HG03558 (cell line): Measurements from ENCODE around the gene TBL1XR1.

Experiments used
- ATAC-seq: cut with Tn5 transposase; IDR thresholded peaks from one replicate; pipeline ENCODE4 v1.9.1; 2021; ENCODE audit warnings: moderate number of reproducible peaks; ENCODE audit not compliant: unreplicated experiment; ENCODE audit errors: extremely low read depth

Gene TBL1XR1

DNA sequence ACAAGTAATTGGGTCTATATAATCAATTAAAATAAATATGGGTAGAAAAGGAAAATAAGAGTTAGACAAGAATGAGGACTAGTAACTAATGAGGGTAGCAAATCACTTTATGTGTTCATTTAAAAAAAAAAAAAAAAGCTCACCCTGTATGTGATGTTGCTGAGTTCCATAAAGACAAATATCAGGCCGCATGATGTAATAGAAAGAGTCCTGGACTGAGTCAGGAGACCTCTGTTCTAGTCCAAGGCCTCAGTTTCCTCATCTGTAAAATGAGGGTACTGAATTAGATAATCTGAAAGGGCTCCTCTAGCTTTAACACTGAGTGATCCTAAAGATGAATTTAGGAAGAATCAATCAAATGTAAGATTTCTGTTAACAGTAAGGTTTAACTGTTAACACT lies 117.6 kb downstream of the TBL1XR1 start:
- no peak for ATAC-seq

DNA sequence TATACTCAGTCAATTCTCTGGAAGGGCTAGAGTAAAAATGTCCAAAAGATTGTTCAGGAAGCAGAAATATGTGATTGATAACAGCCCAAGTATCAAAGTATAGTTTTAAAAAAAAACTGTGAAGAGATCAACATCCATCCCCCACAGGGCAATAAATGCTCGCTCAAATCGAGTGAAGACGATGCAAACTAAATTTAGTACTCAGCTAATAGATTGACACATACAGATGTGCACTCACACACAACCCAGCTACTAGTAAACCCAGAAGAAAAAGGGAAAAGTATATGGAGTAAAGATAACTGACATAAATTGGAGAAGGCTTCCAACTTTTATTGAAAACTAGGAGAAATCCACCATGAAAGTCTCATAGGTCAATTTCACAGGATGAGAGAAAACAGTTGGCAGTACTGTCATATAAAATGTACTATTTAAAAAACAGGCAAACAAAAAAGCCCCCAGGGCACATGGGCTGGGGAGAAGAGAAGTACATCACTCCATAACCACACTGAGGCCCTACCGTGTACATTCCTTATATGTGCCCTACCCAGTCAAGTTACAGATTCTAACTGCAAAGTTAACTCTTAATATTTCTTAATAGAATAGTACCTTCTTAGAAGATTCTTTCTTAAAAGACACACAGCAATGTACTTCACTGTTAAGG lies 125.7 kb downstream of the TBL1XR1 start:
- no peak for ATAC-seq

DNA sequence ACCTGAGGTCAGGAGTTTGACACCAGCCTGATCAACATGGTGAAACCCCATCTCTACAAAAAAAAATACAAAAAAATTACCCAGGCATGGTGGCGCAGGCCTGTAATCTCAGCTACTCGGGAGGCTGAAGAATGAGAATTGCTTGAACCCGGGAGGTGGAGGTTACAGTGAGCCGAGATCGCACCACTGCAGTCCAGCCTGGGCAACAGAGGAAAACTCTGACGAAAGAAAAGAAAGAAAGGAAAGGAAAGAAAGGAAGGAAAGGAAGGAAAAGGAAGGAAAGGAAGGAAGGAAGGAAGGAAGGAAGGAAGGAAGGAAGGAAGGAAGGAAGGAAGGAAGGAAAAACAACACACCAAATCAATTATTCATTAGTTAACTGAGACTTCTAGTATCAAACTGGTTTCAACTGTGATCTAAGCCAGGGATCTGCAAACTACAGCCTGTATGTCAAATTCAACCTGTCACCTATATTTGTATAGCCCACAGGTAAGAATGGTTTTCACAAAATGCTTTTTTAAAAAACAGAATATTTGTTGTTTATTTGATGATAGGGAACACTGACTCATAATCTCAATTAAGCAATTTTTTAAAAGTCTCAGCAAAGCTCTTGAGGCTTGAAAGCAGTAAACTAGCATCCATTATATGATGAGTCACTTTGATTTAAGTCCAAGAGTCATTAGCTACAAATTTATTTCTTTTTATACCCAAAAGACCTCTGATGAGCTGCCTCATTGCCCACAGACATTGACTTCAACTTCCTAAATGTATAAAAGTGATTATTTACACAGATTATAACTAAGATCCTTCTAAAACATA lies 127.6 kb downstream of the TBL1XR1 start:
- ATAC-seq = no peak

DNA sequence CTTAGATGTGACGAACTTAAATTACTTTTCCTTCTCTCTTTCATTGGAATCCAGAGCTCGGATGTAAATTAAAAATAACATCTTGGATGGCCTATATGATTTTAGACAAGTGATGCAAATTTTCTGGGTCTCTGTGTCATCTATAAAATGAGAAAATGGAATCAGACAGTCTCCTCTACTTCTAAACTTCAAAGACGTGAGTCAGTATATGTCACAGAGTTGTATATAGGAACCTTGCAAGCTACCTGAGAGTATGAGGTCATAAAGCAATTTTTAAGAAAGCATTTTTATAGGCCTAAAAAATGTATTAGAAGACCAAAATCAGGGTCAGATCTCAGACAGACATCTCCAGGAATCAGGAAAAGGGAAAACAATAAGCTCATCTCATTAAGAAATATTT lies 128.3 kb downstream of the TBL1XR1 start:
- ATAC-seq = no peak

DNA sequence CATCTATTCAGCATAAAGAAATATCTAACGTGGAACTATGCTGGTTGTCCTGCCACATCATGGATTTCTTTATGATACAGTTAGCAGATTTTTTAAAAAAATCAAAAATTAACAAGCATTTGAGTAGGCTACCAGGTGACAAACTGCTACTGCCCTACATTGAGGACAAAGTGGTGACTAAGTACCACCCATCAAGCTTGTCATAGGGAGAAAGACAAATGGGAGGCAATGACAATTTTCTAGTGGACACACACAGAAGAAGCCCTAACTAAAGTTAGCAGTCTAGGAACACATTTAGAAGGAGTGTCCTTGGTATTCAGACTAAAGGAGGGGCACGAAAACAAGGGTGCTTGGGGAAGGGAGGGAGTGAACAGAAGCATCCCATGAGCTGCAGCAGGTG lies 131.2 kb downstream of the TBL1XR1 start:
- no peak for ATAC-seq

DNA sequence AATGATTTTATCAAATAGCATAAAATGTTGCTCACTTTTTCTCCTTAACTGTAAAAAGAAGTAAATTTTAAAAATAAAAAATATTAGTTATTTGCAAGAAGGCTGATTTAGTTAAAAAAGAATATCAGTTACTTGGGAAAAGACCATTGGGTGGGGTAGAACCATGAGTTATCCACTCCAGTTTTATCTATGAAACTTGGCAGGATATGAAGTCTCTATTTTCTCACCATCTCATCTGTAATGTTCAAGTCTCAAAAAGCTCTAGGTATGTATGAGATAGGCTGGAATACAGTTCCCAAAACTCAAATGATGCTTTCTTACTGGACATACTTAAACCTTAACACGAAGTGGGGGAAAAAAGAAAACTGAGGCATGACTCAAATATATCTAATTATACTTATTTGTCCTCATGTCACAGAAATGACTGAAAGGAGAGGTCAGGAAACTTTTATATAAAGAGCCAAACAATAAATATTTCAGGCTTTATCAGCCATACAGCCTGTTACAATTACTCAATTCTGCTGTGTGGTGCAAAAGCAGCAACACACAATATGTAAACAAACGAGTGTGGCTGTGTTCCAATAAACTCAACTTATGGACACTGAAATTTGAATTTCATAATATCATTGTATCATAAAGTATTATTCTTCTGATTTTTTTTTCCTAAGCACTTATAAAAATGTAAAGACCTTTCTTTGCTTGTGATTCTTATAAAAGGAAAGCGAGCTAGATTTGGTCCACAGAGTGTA lies 131.8 kb downstream of the TBL1XR1 start:
- ATAC-seq = no peak

DNA sequence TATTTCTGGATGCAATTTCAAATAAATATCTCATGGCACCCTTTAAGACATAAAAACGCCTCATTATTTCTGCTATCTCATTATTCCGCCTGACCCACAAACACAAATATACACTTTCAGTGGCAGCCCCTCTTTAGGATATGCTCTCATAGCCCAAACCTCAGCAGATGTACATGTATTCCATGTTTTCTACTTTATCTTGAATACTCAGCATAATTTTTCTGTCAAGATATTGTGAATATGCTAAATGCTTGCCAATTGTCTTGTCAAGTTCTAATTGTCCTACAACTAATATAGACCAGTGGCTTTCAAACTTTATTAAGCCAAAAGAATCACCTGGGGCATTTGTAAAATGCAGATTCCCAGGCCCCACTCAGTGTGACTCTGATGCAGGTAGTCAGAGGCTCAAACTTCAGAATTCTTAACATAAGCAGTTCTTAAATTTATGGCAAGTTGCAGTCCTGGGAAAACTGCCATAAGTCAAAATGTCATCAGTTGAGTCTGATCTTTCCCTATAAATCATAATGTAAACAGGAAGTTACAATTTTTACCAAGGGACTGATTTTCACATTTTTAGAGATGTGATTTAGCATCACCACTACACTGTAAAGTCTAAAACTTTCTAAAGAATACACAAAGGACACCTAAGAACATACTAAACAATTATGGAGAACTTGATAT lies 135.1 kb downstream of the TBL1XR1 start:
- ATAC-seq = no peak

DNA sequence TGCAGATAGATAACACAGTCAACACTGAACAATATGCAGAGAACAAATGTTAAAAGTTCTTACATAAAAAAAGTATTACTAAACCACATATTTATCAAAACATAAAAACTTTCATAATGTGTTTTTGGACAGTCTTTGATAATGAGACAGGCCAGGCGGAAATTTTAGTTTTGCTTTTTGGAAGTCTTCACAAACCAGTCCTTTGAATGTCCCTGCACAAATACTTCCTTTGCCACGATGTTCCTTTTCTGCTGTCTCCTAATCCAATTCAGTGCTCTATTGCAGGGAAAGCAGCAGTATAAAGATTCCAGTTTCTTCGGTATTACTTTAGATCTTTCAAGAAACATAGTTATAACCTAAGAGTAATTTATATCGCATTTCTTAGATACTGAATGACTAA lies 135.9 kb downstream of the TBL1XR1 start:
- no peak for ATAC-seq

DNA sequence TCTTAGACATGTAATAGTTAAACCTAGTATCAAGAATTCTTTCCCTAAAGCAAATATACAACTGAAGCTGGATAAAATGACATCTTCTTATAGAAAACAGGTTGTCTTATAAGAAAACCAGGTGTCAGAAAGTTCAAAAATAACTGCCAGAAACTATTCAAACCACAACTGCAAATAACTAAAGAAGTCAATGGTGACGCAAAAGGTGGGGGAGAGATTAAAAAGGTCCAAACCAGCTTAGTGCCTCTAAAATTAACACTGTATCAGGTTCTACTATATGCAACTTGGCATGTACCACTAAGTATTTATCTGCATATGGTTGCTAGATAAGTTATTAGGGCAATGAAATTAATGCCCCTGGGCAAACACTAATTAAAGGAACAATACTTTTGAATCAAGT lies 136.8 kb downstream of the TBL1XR1 start:
- no peak for ATAC-seq

DNA sequence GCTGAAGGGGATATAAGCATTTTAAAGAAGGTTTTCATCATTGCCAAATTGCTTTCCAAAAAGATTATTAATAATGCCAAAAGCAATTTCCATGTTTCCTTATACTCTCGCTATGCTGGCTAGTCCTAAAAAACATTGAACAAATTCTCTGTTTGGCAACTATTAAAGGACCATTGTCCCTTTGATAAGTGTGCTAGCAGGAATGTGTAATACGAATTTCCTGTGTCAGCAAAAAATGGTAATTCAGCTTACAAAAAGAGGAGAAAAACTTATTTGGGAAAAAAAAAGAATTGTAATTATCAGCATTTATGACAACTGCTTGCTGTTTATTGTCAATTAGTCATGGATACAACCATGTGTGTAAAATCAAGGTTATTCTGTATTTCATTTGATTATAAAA lies 138.6 kb downstream of the TBL1XR1 start:
- ATAC-seq = no peak

DNA sequence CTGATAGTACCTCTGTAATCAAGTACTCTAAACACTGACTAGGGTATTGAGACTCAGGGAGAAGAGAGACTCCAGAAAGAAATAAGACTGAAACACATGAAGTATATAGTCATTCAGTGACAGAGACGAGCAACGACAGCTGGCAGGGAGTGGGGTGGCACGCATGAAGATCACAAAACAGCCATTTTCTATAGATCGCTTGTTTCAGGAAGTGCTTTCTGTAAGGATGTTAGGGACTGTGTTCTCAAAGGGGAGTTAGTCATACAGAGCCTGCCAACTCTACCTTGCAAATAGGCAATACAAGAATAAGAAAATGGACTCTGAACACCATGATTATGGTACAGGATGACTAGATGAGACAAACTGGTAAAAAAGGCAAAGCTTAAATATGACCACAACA lies 139.5 kb downstream of the TBL1XR1 start:
- peak; percentile 96 for ATAC-seq

DNA sequence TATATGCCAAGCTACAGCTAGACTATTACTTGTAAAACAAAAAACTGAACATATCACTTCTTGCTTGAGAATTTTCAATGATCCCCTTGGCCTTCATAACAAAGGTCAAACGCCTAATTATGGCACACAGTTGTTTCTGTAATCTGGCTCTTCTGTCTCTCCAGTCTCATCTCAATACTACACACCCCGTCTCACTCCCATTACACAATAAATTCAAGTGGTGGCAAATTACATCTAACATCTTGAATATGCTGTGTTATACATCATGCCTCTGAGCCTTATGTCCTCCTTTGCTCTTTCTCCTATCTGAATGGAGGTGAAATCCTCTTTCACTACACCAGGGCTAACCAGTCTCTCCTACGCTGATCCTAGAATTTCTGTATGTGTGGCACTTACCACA lies 140.4 kb downstream of the TBL1XR1 start:
- no peak for ATAC-seq

DNA sequence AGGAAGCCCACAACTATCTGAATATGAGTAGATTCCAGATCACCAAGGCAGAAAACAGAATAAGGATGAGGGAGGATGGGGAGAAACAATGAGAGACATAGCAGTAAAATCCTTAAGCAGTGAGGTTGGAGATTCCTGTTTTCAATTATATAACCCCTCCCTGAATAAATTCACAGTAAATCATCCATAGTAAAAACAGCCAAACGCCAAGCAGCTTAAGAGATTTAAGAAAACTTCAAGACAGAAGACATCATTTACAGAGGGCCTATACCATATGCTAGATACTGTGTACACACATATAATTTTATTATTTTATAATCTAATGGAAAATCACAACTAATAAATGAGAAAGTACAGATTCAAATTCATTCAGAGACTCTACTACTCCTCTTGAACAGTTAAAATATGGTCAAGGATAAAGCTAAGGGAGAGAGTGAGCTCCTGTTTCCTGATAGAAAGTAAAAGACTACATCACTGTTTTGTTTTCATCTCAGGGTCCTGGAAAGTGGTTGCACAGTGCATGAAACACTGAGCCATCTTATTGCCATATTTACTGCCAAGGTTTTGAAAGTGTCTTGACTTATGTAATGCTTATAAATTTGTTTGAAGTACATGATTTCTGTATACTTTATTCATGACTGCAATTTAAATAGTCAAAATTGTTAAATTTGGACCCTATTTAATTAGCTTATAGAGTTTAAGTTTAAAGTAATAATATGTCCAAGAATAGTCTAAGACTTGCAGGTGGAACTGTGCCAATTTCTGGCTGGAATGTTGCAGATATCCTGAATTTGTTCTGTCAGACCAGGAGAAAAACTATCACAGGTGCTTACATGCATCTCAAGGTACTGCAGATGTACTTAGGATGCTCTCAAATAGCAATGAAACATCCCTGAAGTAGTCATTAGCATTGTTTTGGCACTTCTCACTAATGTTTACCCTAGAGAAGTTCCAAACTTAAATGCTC lies 141.4 kb downstream of the TBL1XR1 start:
- no peak for ATAC-seq

DNA sequence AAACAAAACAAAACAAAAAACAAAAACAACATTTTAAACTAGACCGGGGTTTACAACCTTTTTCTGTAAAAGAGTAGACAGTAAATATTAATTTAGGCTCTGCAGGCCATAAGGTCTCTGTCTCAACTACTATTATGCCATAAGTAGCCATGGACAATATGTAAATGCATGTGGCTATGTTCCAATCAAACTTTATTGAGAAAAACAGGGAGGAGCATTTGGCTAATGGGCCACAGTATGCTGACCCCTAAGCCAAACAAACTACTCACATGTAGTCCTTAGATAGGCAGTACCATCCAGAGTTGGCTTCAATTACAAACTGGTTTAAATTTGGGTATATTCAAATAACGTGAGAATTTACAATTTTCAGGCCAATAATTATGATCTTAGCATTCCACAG lies 144.2 kb downstream of the TBL1XR1 start:
- ATAC-seq = no peak

DNA sequence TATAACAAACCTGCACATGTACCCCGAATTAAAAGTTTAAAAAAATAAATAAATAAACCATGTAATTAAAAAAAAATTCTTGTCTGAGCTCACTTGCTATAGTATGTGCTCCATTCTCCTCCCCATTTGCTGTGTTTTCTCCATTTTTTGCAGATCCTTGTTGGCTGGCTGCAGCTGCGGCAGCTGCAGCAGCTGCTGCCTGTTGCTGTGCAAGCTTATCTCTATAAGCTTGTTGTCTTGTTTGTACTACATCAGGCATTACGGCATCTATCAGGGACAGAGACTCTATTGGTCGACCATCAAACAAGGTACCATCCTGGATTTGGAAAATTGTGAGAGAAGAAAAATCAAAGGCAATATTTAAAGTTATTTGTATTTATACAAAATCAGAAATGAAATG lies 145.9 kb downstream of the TBL1XR1 start:
- ATAC-seq = no peak

DNA sequence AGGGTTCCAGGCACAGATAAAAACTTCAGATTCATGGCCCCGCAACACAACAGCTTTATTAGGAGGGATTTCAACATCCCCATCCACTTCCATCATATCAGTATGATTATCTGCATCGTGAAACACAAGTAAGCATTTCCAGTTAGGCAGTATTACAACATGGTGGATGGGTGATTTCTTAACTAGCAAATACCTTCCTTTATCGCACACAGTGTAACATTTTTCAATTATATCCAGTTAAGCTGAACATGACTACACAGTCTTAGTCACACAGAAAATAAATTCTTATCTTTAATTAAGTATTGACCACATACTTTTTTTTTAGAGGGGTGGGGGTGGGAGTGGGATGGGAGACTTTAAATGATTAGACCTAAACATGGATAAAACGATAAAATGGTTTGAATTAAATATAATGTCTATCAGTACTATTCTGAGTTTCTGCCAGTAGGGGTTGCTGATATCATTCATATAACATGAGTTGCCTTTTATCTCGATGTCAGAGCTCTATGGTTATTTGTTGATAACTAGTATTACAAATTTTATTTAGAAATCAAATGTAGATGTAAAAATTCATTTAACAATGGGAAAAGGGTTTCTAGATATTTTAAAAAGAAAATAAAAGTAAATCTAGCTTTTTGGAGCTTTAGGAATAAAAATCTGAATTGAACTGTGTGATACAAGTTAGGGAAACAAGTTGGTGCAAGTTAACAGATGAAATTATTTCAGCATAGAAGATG lies 146.6 kb downstream of the TBL1XR1 start:
- no peak for ATAC-seq

DNA sequence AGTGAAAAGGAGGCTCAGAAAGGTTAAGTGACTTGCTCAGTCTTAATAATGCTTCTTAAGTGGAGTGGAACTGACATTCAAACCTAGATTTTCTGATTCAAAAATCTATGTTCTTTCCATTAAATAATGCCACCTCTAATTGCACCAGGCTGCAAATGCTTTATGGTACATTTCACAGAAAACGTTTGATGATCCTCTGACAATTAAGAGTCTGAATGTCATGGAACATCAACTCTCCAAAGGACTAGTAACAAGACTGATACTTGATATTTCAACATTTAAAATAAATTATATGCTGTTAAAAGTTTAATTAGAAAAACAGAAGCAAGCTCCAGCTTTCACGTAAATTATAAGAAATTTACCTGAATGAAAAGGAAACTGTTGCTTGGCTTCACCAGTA lies 151.5 kb downstream of the TBL1XR1 start:
- ATAC-seq = no peak

DNA sequence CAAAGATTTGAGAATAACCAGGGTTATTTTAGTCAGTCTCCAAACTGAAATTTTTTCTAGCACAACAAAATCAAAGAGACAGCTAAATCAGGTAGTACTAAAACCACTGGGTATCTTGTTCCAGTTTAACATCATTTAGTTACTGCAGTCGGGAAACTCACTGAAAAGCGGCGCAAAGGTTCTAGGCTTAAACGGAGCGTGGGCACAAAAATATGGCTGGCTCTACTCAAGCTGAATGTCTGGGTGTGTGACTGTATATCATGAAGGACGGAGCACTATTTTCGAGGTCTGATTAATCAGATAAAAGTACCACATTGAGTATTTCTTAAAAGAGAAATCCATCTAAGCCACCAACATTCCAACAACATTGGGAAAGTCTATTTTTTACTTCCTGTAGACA lies 152.1 kb downstream of the TBL1XR1 start:
- no peak for ATAC-seq
